RPMI8226 (cell line): ENCODE measurements around the gene CEACAM16.

Experiments used
- DNase-seq: peaks from one replicate; pipeline ENCODE4 v3.0.0-alpha.2; 2015

The CEACAM16 gene

DNA sequence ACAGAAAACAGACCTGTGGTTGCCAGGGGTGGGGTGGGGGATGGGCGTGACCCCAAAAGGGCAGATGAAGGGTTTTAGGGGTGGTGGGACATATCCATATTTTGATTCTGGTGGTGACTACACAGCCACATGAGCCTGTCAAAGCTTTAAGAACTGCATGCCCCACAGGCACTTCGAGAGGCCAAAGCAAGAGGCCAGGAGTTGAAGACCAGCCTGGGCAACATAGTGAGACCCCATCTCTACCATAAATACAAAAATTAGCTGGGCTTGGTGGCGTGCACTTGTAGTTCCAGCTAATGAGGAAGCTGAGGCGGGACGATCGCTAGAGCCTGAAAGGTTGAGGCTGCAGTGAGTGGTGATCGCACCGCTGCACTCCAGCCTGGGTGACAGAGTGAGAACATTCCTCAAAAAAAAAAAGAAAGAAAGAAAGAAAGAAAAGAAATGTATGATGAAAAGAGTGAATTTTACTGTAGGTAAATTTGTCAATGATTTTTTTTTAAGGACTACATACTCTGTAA is 30.6 kb downstream of the CEACAM16 start:
- DNase-seq = no peak

DNA sequence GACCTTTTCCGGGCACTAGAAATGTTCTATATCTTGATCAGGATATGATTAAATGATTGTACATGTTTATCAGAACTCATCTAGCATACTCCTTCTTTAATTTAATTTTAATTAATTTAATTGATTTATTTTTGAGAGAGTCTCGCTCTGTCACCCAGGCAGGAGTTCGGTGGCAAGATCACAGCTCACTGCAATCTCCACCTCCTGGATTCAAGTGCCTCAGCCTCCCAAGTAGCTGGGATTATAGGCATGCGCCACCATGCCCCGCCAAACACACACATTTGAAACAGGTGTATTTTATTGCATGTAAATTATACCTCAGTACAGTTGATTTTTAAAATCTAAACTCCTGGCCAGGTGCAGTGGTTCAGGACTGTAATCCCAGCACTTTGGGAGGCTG is 32.1 kb downstream of the CEACAM16 start:
- no peak for DNase-seq

DNA sequence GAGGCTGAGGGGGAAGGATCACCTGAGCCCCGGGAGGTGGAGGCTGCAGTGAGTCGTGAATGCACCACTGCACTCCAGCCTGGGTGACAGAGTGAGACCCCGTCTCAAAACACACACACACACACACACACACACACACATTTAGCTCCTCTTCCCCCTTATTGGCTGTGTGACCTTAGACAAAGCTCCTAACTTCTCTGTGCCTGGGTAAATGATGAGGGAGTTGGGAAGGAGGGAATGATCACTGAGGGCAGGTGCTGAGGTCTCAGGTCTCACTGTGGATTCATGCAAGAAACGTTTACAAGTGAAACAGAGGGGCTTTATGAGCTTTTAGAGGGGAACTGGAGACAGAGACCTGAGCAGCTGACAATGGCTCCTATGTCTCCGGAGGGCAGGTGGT is 32.7 kb downstream of the CEACAM16 start:
- DNase-seq = no peak

DNA sequence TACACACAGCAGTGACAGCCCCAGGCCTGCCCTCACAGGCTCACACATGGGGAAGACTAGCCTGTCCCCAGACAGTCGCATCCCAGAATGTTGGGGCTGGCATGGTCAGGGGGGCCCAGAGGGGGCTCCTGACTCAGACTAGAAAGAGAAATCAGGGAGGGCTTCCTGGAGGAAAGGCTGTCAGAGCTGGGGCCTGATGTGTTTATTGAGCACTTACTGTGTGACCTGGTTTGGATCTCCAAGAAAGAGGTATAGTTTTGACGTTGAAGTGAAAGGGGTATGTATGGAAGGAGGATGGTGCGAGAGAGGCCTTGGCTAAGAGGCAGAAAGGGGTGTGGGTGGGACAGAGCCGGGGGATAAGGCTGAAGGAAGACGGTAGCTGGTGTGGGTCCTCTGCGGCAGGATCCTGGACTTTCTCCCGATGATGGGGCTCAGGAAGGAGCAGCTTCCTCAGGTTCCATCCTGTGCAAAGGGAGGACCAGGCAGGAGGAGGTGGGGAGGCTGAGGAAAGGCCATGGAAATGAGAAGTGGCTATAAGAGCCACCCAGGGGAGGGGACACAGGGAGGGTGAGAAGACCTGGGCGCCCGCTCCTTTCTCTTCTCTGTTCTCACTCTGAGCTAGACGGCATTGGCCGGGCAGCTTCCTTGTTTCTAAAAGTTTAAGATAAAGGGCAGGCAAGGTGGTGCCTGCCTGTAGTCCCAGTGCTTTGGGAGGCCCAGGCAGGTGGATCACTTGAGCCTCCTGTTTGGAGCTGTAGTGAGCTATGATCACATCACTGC is 33.5 kb downstream of the CEACAM16 start:
- DNase-seq = no peak

DNA sequence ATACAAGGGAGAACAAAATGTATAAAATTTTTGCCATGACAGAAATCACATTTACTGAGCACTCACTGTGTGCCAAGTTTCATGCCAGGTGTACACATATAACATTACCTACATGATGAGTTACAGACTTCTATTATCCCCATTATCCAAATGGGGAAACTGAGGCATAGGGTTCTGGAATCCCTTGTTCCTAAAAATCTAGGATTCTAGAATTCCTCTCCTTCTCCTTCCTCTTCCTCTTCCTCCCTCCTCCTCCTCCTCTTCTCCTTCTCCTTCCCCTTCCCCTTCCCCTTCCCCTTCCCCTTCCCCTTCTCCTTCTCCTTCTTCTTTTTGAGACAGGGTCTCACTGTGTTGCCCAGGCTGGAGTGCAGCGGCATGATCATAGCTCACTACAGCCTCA is 35.4 kb downstream of the CEACAM16 start:
- no peak for DNase-seq

DNA sequence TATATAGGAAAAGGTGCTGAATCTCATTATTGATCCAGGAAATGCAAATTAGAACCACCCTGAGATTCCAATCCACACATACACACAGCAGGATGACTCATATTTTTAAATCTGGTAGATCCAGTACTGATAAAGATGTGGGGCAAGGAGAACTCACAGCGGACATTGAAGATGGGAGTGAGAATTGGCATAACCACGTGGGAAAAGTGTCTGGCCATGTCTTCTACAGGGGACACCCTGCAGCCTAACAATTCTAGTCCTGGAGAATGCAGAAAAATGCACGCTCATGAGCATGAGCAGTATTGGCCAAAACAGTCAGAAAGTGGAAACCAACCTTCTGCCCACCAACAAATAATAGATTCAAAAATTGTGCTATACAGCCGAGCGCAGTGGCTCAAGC is 36.1 kb downstream of the CEACAM16 start:
- no peak for DNase-seq

DNA sequence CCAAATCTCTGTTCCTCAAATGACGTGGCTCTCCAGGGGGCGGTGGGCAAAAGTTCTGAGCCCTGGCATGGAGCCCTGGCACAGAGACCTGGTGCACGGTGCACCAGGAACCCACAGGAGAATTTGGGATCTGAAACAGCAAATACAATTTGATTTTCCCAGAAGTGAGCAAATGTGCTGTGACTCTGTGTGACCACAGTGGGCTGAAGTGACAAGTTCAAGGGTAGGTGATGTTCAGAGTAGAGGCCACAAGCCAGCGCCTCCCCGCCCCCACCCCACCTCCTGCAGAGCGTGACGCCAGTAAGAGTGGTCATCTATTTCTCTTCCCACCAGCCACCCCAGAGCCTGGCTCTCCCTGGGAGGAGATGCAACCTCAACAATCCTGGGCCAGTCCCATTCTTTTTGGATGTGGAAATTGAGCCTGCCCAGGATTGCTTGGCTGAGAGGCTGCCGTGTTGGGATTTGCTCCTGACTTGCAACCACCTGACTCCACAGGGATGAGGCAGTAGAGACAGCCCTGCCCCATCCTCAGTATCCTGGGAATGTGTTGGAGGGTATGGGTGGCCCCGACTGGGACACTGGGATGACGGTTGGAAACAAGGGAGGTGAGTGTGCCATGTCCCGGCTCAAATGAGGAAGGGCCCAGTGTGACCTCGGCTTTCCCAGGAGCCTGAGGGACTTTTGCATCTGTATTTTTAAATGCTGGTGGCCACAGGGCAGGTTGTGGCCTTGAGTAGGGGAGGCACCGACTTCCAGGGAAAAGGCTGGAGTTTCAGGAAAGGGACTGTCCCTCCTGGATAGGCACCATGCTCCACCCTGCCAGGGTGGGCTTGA is 38.5 kb downstream of the CEACAM16 start:
- DNase-seq = no peak

DNA sequence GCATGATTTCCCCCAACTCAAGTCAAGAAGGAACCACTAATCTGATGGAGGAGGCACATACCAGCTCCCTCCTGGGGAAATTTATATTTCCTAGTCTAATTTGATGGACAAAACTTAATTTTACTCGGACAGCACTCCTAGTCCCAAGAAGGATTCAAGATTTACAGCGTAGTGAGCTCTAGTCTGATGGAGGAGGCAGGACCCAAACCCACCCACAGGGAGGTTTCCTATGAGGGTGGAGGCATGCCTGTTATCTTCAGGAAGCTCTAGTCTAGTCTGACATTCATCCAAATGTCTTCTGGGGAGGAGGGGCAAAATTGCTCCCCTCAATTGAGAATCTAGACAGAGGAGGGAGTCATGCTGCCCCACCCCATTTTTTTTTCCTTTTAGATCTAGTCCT is 39.2 kb downstream of the CEACAM16 start:
- DNase-seq = no peak

DNA sequence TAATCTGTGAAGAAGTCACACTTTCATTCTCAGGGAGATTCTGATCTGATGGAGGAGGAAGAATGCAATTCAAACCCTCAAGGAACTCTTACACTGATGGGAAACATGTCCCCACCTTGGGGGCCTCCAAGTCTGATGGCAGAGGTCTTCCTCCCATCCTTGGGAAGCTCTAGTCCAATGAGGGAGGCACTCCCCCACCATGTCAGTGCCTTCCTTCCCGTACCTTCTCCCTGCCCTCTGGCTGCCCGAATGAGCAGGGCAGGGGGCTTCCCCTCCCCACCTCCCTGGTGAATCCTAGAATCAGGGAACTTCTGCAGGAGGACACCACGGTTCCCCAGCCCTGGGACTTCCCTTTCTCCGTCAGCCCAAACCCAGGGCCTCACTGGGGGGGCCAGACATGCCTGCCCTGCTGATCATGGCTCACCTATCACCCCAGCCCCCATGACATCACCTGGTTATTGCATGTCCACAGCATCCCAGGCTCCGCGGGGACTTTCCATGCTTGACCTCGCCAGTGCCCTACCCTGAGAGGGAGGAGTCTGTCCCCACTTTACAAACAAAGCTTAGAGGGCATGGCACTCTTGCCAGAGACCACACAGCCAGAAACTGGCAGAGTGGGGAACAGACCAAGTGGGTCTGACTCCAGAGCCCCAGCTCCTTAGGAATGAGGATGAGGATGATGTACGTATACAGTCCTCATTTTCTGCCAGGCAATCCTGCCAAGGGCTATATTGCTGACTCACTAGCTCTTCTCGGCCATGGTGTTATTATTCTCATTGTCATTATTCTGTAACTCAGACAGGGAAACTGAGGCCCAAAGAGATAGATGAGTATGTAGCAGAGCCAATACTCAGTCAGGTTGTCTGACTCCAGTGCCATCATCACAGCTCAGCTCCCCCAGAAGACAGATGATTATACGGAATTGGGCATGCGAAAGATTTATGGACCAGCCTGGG is 39.9 kb downstream of the CEACAM16 start:
- DNase-seq = peak; percentile 29

DNA sequence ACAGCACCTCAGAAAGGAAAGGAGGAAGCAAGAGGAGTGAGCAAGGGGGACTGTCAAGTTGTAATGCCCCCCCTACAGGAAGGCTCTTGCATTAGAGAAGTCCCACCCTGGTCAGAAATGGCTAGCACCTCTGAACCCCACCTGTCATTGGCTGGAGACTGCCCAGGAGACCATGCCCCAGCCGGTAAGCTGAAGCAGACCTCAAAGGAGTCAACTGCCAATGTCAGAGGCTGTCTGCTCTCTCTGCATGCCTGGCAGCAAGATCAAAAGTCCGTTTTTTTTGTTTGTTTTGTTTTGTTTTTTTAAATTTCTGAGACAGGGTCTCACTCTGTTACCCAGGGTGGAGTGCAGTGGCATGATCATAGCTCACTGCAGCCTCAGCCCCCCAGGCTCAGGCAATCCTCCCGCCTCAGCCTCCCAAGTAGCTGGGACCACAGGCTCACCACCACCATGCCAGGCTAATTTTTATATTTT is 41.4 kb downstream of the CEACAM16 start:
- no peak for DNase-seq

DNA sequence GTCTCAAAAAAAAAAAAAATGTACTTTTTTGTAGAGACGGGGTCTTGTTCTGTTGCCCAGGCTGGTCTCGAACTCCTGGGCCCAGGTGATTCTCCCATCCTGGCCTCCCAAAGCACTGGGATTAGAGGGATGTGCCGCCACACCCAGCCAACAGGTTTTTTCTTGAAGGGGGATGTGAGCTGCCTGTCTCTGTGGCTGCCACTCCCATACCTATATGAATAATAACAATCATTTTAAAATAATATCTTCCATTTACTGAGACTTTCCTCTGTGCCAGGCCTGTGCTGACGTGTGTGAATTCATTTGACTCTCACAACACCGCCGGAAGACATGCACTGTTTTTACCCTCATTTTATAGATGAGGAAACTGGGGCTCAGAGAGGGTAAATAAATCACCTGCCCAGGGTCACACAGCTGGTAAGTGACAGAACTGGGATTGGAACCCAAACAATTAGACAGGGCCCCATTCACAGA is 42.3 kb downstream of the CEACAM16 start:
- DNase-seq = no peak

DNA sequence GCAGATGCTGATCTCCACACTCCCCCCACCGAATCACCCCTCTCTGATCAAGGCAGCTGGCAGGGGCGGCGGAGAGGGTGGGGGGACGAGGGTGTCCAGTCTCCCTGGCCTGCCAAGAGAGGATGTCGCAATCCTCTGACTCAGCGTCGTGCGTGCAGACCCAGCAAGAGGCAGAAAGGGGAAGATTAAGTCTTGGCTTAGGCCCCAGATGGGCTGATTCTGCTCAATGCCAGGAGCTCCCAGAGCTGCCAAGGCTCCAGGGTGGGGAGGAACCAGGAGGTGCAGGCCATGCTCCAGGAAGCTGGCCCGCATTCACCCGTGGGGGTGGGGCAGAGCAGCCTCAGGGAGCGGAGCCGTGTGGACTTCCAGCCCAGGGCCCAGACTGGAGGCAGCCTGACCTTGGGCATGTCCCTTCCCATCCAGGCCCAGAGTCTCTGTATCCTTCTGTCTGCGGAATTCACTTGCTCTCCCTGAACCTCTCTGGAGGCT is 42.9 kb downstream of the CEACAM16 start:
- peak; percentile 84 for DNase-seq

DNA sequence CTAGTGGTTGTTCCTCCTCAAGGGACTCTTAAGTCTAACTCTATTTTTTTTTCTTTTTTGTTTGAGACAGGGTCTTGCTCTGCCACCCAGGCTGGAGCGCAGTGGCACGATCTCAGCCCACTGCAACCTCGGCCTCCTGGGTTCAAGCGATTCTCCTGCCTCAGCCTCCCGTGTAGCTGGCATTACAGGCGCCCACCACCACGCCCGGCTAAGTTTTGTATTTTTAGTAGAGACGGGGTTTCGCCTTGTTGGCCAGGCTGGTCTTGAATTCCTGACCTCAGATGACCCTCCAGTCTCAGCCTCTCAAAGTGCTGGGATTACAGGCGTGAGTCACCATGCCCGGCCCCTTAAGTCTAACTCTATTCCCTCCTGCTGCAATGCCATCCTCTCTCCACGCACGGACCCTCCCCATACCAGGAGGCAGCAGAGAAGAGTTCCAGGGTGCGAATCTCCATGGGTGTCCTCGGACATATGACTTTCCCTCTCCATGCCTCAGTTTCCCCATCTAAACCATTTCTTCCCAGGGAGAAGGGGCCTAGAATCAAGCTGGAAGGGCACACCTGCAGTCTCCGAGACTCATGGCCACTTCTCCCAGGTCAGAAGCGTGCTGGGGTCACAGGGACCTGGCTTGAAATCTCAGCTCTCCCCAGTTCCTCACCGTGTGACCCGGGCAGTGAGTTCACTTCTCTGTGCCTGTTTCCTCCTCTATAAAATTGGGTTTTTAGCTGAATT is 43.5 kb downstream of the CEACAM16 start:
- no peak for DNase-seq

DNA sequence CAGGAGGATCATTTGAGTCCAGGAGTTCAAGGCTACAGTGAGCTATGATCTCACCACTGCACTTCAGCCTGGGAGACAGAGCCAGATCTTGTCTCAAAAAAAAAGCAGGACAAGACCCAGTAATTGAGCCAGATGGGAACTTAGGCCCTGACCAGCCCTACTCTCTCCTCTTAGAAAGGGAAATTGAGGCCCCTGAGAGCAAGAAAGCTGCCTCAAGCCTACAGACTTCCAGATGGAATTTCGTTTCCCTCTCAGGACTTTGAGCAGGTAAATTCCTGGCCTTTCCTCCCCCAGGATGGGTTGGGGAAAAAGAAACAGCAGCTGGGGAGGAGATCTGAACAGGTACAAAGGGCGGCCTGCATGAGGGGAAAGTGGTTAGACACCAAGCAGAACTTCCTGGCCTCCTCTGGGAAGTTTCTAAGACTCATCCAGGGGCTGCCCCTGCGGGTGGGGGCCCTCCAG is 46.0 kb downstream of the CEACAM16 start:
- DNase-seq = no peak

DNA sequence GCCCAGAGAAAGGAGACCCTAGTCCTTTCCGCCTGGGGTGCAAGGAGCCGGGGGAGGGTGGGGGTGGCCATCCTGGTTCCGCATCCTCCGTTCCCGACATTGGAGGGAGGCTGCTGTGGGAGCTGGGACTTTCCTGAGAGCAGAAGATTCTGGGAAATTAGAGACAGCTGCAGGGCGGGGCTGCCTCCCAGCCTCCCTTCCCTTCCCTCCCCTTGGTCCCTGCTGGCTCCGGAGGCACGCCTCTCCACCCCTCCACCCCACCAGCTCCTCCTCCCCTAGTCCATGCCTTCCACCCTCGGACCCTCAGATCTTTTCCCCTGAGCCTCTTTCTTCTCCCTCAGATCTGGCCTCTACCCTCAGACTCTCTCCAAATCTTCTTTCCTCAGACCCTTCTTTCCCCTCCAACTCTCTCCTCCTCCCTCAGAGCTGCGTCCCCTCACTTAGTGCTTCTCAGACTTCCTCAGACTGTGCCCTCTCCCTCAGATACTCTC is 46.4 kb downstream of the CEACAM16 start:
- no peak for DNase-seq

DNA sequence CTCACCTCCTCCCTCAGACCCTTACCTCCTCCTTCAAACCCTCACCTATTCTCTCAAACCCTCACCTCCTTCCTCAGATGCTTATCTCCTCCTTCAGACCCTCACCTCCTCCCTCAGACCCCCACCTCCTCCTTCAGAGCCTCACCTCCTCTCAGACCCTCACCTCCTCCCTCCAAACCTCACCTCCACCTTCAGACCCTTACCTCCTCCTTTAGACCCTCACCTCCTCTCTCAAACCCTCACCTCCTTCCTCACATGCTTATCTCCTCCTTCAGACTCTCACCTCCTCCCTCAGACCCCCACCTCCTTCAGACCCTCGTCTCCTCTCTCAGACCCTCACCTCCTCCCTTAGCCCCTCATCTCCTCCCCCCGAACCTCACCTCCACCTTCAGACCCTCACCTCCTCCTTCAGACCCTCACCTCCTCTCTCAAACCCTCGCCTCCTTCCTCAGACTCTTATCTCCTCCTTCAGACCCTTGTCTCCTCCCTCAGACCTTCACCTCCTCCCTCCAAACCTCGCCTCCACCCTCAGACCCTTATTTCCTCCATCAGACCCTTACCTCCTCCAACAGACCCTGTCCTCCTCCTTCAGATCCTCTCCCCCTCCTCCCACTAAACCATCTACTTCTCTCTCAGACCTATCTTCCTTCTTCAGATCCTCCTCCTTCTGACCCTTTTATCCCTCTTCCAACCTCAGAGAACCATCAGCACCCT is 47.1 kb downstream of the CEACAM16 start:
- DNase-seq = no peak

DNA sequence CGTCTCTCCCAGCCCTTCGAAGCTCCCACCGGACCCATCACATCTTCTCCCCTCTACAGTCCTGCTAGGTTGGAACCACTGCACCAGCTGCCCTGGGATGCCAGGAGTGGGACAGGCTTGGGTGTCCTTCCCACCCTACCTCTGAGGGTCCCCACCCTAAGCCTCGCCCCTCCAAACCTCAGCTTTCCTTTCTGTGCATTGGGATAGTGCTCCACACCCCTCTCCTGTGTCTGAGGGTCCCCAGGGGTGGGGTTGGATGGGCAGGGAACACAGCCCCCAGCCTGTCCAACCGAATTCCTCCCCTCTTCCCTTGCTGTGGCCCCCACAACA is 47.6 kb downstream of the CEACAM16 start:
- no peak for DNase-seq

DNA sequence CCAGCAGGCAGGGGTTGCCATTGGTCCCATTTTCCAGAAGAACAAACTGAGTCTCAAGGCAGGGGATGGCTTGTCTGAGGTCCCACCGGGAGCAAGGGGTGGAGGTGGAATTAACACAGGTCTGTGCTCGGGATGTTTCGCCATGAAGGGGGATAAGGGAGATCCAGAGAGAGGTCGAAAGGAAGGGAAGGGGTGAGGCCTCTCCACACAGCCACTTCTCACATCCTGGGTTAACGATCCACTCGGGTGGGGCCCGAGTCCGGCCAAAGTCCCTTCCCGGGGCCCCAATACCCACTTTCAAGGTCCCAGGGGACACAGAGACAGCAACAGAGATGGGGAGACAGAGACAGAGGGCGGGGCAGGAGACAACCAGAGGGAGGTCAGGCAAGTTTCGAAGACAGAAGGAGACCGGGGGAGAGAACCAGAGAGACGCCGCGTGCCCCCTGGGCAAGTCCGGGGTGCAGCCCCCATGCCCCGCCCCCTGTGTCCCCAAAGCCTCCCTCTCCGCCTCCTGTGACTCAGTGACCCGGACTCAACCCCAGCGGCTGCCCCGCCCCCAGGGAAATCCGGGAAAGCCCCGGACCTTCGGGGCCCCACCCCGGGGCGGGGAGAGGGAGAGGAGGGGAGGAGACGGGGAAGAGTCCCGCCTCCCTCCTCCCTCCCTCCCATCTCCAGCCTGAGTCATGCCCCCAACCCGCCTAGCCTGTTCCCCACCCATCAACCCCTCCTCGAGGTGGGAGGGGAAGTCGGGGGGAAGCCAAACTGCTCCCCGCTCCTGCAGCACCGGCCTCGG is 48.2 kb downstream of the CEACAM16 start:
- peak; percentile 74 for DNase-seq

DNA sequence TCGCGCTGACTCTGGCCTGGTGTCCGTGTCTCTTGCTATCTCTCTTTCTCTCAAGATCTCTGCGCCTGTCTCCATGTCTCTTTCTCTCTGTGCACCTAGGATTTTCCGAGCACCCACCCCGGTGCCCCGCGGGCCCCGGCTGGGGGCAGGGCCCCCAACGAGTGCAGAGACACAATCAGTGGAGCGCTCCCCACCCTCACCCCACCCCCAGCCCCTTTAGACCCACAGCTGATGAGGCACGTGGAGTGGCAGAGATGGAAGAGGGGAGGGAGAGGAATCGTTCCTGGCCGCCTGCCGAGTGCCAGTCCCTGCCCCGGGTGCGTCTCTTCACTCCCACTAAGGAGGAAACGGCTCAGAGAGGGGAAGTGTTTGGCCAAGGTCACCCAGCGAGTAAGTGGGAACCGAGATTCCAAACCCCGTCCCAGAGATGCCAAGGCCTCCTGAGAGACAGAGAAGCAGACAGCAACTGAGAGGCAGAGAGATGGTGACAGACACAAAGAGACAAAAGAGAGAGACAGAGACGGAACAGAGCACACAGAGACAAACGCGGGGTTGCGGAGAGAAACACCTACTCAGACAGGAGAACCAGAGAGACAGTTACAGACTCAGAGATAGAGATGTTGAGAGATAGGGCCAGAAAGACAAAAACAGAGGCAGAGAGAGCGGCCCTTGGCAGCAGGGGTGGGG is 48.9 kb downstream of the CEACAM16 start:
- peak; percentile 51 for DNase-seq
